ENCODE data around the gene PRCP. TPM values are rescaled to one million over a fixed set of nuclear protein-coding genes. Genes with fewer than 3 reads are reported as not detected.

Gene PRCP
- total and polyA plus RNA-seq, 2 experiments from 2014 or later: 33.3 to 52.8 TPM

DNA sequence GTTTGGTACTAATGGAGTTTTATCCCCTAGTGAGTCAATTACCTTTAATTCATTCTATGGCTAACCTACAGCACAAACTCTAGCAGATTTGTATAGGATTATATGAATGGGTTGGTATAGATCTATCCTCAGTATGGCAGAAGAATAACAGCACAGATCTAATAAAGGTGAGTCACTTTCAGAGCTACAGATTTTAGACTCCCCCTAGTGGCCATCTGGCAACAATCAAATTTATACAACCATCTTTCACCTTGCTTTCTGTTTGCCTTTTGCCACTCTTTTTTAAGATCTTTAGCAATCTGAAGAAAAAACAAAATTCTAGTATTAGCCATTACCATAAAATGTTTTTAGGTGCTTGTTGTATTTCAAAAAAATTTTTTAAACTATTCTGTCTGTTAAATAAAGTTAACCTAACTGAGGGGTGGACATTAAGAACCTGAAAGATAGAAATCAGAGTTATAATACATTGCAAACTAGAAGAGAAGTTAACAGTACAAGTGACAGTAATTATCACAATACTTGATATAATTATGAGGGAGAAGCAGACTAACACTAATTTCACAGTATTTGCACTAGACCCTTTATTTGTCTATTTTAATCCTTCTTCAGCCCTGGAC, 27.1 kb upstream of the PRCP start:
- no peak overlapping the region for H3K27ac Mint-ChIP-seq
- H3K4me3 ChIP-seq: no peak overlapping the region
- H3K27ac ChIP-seq (ENCODE audit: low read depth): no peak overlapping the region
- H3K4me2 ChIP-seq: no peak overlapping the region
- H3K27me3 ChIP-seq (ENCODE audit: insufficient read depth): no peaks in the 10 kb centered on the region
- 0 out of 2 replicates have a peak, but pooled peaks cover 3% of the 10 kb centered on the region for H3K79me2 ChIP-seq (replicated peaks; ENCODE audit: insufficient read depth)
- H4K20me1 ChIP-seq (replicated peaks; ENCODE audit: insufficient read depth): no peaks in the 10 kb centered on the region
- H3K4me1 ChIP-seq (ENCODE audit: insufficient read depth): no peaks in the 10 kb centered on the region
- H3K9me3 Mint-ChIP-seq: no peaks in the 10 kb centered on the region
- H3K36me3 Mint-ChIP-seq (ENCODE audit: low read depth): peaks cover 46% of the 10 kb centered on the region; the same call in 2 of the 3 replicates
- H3F3A ChIP-seq (replicated peaks; ENCODE audit: low read depth): no peaks in the 10 kb centered on the region
- no peak overlapping the region for H2AFZ ChIP-seq
- TF ChIP-seq, protein P1, sequence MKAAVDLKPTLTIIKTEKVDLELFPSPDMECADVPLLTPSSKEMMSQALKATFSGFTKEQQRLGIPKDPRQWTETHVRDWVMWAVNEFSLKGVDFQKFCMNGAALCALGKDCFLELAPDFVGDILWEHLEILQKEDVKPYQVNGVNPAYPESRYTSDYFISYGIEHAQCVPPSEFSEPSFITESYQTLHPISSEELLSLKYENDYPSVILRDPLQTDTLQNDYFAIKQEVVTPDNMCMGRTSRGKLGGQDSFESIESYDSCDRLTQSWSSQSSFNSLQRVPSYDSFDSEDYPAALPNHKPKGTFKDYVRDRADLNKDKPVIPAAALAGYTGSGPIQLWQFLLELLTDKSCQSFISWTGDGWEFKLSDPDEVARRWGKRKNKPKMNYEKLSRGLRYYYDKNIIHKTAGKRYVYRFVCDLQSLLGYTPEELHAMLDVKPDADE (IDR thresholded peaks at IDR 0.05): no peak
- TF ChIP-seq, protein P2, sequence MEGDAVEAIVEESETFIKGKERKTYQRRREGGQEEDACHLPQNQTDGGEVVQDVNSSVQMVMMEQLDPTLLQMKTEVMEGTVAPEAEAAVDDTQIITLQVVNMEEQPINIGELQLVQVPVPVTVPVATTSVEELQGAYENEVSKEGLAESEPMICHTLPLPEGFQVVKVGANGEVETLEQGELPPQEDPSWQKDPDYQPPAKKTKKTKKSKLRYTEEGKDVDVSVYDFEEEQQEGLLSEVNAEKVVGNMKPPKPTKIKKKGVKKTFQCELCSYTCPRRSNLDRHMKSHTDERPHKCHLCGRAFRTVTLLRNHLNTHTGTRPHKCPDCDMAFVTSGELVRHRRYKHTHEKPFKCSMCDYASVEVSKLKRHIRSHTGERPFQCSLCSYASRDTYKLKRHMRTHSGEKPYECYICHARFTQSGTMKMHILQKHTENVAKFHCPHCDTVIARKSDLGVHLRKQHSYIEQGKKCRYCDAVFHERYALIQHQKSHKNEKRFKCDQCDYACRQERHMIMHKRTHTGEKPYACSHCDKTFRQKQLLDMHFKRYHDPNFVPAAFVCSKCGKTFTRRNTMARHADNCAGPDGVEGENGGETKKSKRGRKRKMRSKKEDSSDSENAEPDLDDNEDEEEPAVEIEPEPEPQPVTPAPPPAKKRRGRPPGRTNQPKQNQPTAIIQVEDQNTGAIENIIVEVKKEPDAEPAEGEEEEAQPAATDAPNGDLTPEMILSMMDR (conservative IDR thresholded peaks at IDR 0.05; ENCODE audit: low read depth in 2 of 2): peak; percentile 64 to 90
- no peaks in the 10 kb centered on the region for H3K9me2 ChIP-seq (ENCODE audit: insufficient read depth)
- H3K4me1 Mint-ChIP-seq: no peaks in the 10 kb centered on the region
- H3K27me3 Mint-ChIP-seq (ENCODE audit: insufficient read depth, low read depth, poor library complexity): no peaks in the 10 kb centered on the region
- ATAC-seq: peak; percentile 67
- H3K4me3 Mint-ChIP-seq: no peak overlapping the region
- DNase-seq (ENCODE audit: low spot score): peak; percentile 80
- H3K36me3 ChIP-seq (ENCODE audit: insufficient read depth): peaks cover 14% of the 10 kb centered on the region; the same call in 1 of the 2 replicates

DNA sequence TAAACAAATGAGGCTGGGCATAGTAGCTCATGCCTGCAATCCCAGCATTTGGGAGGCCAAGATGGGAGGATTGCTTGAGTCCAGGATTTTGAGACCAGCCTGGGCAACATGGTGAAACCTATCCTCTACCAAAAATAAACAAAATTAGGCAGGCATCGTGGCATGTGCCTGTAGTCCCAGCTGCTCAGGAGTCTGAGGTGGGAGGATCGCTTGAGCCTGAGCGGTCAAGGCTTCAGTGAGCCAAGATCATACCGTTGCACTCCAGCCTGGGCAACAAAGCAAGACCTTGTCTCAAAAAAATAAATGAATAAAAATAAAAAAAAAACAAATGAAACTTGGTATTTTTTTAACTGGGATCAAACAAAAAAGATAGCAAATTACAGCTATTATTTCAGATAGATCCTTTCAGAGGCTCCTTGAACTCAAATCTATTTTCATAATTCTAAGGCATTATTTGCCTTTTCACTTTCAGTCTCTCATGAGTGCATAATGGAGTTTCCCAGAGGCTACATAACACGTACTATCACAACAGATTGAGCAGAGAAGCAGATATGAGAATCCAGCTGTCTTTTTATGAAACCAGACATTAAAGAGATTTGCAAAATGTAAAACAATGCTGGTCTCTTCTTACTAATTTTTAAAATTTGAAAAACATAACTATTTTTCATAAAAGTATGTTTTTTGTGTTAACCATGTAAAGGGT, 24.4 kb upstream of the PRCP start:
- peaks cover 28% of the 10 kb centered on the region for H3K79me2 ChIP-seq (replicated peaks; ENCODE audit: insufficient read depth)
- ATAC-seq (no peak), DNase-seq (ENCODE audit: low spot score) (no peak)
- no peaks in the 10 kb centered on the region for H3K27me3 ChIP-seq (ENCODE audit: insufficient read depth)
- H3K9me3 Mint-ChIP-seq: no peaks in the 10 kb centered on the region
- H3K27ac Mint-ChIP-seq: no peak overlapping the region
- no peak overlapping the region for H3K27ac ChIP-seq (ENCODE audit: low read depth)
- no peak overlapping the region for H3K4me2 ChIP-seq
- no peaks in the 10 kb centered on the region for H3K4me1 Mint-ChIP-seq
- H3K4me3 ChIP-seq: no peak overlapping the region
- H3F3A ChIP-seq (replicated peaks; ENCODE audit: low read depth): no peaks in the 10 kb centered on the region
- no peak overlapping the region for H2AFZ ChIP-seq
- no peaks in the 10 kb centered on the region for H3K27me3 Mint-ChIP-seq (ENCODE audit: insufficient read depth, low read depth, poor library complexity)
- H4K20me1 ChIP-seq (replicated peaks; ENCODE audit: insufficient read depth): 0 out of 2 replicates have a peak, but pooled peaks cover under 1% of the 10 kb centered on the region
- no peaks in the 10 kb centered on the region for H3K4me1 ChIP-seq (ENCODE audit: insufficient read depth)
- peaks cover 4% of the 10 kb centered on the region; the same call in 1 of the 2 replicates for H3K36me3 ChIP-seq (ENCODE audit: insufficient read depth)
- no peak overlapping the region for H3K4me3 Mint-ChIP-seq
- peaks cover 37% of the 10 kb centered on the region; the same call in 2 of the 3 replicates for H3K36me3 Mint-ChIP-seq (ENCODE audit: low read depth)
- no peaks in the 10 kb centered on the region for H3K9me2 ChIP-seq (ENCODE audit: insufficient read depth)
- TF ChIP-seq POLR2AphosphoS5 (IDR thresholded peaks at IDR 0.05; ENCODE audit: low read depth) (no peak), STAT1 (IDR thresholded peaks at IDR 0.05; ENCODE audit: unreplicated experiment) (no peak), JUNB (IDR thresholded peaks at IDR 0.05; ENCODE audit: unreplicated experiment) (no peak)
- TF ChIP-seq, protein P3, sequence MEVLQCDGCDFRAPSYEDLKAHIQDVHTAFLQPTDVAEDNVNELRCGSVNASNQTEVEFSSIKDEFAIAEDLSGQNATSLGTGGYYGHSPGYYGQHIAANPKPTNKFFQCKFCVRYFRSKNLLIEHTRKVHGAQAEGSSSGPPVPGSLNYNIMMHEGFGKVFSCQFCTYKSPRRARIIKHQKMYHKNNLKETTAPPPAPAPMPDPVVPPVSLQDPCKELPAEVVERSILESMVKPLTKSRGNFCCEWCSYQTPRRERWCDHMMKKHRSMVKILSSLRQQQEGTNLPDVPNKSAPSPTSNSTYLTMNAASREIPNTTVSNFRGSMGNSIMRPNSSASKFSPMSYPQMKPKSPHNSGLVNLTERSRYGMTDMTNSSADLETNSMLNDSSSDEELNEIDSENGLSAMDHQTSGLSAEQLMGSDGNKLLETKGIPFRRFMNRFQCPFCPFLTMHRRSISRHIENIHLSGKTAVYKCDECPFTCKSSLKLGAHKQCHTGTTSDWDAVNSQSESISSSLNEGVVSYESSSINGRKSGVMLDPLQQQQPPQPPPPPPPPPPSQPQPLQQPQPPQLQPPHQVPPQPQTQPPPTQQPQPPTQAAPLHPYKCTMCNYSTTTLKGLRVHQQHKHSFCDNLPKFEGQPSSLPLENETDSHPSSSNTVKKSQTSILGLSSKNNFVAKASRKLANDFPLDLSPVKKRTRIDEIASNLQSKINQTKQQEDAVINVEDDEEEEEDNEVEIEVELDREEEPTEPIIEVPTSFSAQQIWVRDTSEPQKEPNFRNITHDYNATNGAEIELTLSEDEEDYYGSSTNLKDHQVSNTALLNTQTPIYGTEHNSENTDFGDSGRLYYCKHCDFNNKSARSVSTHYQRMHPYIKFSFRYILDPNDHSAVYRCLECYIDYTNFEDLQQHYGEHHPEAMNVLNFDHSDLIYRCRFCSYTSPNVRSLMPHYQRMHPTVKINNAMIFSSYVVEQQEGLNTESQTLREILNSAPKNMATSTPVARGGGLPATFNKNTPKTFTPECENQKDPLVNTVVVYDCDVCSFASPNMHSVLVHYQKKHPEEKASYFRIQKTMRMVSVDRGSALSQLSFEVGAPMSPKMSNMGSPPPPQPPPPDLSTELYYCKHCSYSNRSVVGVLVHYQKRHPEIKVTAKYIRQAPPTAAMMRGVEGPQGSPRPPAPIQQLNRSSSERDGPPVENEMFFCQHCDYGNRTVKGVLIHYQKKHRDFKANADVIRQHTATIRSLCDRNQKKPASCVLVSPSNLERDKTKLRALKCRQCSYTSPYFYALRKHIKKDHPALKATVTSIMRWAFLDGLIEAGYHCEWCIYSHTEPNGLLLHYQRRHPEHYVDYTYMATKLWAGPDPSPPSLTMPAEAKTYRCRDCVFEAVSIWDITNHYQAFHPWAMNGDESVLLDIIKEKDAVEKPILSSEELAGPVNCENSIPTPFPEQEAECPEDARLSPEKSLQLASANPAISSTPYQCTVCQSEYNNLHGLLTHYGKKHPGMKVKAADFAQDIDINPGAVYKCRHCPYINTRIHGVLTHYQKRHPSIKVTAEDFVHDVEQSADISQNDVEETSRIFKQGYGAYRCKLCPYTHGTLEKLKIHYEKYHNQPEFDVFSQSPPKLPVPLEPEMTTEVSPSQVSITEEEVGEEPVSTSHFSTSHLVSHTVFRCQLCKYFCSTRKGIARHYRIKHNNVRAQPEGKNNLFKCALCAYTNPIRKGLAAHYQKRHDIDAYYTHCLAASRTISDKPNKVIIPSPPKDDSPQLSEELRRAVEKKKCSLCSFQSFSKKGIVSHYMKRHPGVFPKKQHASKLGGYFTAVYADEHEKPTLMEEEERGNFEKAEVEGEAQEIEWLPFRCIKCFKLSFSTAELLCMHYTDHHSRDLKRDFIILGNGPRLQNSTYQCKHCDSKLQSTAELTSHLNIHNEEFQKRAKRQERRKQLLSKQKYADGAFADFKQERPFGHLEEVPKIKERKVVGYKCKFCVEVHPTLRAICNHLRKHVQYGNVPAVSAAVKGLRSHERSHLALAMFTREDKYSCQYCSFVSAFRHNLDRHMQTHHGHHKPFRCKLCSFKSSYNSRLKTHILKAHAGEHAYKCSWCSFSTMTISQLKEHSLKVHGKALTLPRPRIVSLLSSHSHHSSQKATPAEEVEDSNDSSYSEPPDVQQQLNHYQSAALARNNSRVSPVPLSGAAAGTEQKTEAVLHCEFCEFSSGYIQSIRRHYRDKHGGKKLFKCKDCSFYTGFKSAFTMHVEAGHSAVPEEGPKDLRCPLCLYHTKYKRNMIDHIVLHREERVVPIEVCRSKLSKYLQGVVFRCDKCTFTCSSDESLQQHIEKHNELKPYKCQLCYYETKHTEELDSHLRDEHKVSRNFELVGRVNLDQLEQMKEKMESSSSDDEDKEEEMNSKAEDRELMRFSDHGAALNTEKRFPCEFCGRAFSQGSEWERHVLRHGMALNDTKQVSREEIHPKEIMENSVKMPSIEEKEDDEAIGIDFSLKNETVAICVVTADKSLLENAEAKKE (CRISPR knock-in tag; IDR thresholded peaks at IDR 0.05): no peak
- TF ChIP-seq, protein P2 (conservative IDR thresholded peaks at IDR 0.05; ENCODE audit: low read depth in 2 of 2): no peak
- TF ChIP-seq, protein P1 (IDR thresholded peaks at IDR 0.05): no peak
